MCF 10A (cell line): ENCODE measurements around the gene IRF5. TPM values are rescaled to one million over a fixed set of nuclear protein-coding genes. Genes with fewer than 3 reads are reported as not detected.

Experiments
- Bru-seq: library from RNA; stranded (reverse); fragments of 400-500 nt; gene quantifications from one replicate; lab custom pipeline; 2021; lab: Mats Ljungman, UMichigan
- BruChase-seq, 2 experiments: library from RNA; stranded (reverse); fragments of 400-500 nt; gene quantifications; one replicate each; lab custom pipeline; 2021; lab: Mats Ljungman, UMichigan
- BruUV-seq: library from RNA; stranded (reverse); fragments of 400-500 nt; replicated peaks from 2 replicates; lab custom pipeline; 2021; lab: Mats Ljungman, UMichigan
- CTCF ChIA-PET: fragments of 300-600 bp; sonication (Branson Sonifier 250); formaldehyde crosslinking; extraction: SDS; loops from one replicate; lab custom pipeline; 2021; ENCODE audit warnings: antibody characterized with exemption, inconsistent platforms; lab: Yijun Ruan, JAX
- POLR2A ChIA-PET: fragments of 300-600, 350-650 bp; sonication (Branson Sonifier 250); formaldehyde crosslinking; extraction: SDS; loops from one replicate; lab custom pipeline; 2020; ENCODE audit warnings: antibody characterized with exemption, inconsistent platforms; lab: Yijun Ruan, JAX
- DNase-seq: peaks from one replicate; pipeline ENCODE4 v3.0.0-alpha.2; 2018; ENCODE audit not compliant: unreplicated experiment
- H3K27ac Mint-ChIP-seq: one replicate; pipeline ENCODE4 v1.8.0; 2022; ENCODE audit warnings: mild to moderate bottlenecking, low read depth, mixed read lengths; ENCODE audit not compliant: unreplicated experiment
- H3K27me3 Mint-ChIP-seq: one replicate; pipeline ENCODE4 v1.8.0; 2022; ENCODE audit warnings: mixed read lengths; ENCODE audit not compliant: insufficient read depth, unreplicated experiment
- H3K36me3 Mint-ChIP-seq: one replicate; pipeline ENCODE4 v1.8.0; 2022; ENCODE audit warnings: mild to moderate bottlenecking, moderate library complexity, mixed read lengths; ENCODE audit not compliant: insufficient read depth, unreplicated experiment
- H3K4me1 Mint-ChIP-seq: one replicate; pipeline ENCODE4 v1.8.0; 2022; ENCODE audit warnings: mixed read lengths; ENCODE audit not compliant: insufficient read depth, unreplicated experiment
- H3K4me3 Mint-ChIP-seq: one replicate; pipeline ENCODE4 v1.8.0; 2022; ENCODE audit warnings: mild to moderate bottlenecking, moderate library complexity, mixed read lengths; ENCODE audit not compliant: unreplicated experiment
- H3K9me3 Mint-ChIP-seq: one replicate; pipeline ENCODE4 v1.8.0; 2022; ENCODE audit warnings: mixed read lengths; ENCODE audit not compliant: unreplicated experiment
- intact Hi-C: fragments of 100-400 bp; cut with micrococcal nuclease; formaldehyde crosslinking; loops from 2 replicates; pipeline ENCODE4 v1.14.1; 2022
- long read RNA-seq: library from polyadenylated mRNA; stranded (forward); transcript quantifications from one replicate; pipeline ENCODE4 v2.0.0, GENCODE V29; 2022
- total RNA-seq: library from RNA; stranded (reverse); gene quantifications from 2 replicates; pipeline ENCODE4 v1.2.3, GENCODE V29; 2022
- TF ChIP-seq, protein P1 (sequence below): fragments of 200-600 bp; IDR thresholded peaks from one replicate; pipeline ENCODE4 v1.8.0; 2022; ENCODE audit warnings: antibody characterized with exemption, mild to moderate bottlenecking; ENCODE audit not compliant: unreplicated experiment

IRF5 gene, protein sequence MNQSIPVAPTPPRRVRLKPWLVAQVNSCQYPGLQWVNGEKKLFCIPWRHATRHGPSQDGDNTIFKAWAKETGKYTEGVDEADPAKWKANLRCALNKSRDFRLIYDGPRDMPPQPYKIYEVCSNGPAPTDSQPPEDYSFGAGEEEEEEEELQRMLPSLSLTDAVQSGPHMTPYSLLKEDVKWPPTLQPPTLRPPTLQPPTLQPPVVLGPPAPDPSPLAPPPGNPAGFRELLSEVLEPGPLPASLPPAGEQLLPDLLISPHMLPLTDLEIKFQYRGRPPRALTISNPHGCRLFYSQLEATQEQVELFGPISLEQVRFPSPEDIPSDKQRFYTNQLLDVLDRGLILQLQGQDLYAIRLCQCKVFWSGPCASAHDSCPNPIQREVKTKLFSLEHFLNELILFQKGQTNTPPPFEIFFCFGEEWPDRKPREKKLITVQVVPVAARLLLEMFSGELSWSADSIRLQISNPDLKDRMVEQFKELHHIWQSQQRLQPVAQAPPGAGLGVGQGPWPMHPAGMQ
- total RNA-seq (7.5 and 10.1 TPM in 2 replicates), Bru-seq, nascent RNA (percentile 42 among the genes with signal in this experiment), BruChase-seq, experiment 1, labeled RNA remaining after a 6-hour chase (percentile 51 among the genes with signal in this experiment), BruChase-seq, experiment 2, labeled RNA remaining after a 2-hour chase (percentile 55 among the genes with signal in this experiment)
- long read RNA-seq, partial matches to known transcripts, result 5 of 12 reads
- long read RNA-seq, other reads (novel, unspliced or antisense), result 6 of 12 reads

DNA sequence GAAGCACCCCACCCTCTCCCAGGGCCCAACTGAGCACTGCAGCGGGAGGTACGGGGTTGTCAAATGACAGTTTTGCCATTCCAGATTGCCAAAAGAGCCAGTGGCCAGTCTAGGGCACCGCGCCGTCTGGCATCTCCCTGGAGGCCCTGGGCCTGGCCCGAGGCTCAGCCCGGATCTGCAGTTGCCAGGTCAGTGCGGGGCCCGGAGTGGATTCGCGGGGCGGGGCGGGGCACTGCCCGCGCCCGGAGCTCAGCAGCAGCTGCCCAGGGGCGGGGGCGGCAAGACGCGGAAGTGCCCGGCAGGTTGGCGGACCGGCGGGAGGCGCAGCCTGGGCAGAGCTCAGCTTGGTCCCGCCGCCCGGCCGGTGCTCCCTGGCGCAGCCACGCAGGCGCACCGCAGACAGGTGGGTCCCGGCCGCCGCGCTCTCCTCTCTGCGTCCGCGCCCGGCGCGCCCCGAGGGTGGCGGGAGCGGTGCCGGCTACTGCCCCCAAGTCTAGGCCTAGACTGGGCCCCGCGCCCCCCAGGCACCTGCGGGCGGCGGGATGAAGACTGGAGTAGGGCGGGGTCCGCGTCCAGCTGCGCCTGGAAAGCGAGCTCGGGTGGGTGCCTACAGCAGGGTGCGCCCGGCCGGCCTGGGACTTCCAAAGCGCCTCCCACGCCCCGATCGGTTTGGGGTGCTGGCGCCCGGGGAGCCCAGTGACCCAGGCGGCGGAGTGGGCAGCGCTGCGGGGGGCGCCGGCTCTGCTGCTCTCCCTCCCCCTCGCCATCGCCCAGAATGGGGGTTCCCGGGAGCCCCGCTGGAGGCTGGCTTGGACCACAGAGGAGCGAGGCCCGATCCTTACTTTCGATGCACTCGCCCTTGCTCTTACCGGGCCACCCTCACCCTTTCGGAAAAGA, at the start of gene IRF5:
Gene IRF5, plus strand, starts transcription at position 281 of the 897 bp plus-strand sequence. CDS start 4,155 bp downstream, outside the sequence.
- no peaks in the 10 kb centered on the region for H3K27me3 Mint-ChIP-seq
- peak; percentile 40 for DNase-seq
- TF ChIP-seq, protein P1, sequence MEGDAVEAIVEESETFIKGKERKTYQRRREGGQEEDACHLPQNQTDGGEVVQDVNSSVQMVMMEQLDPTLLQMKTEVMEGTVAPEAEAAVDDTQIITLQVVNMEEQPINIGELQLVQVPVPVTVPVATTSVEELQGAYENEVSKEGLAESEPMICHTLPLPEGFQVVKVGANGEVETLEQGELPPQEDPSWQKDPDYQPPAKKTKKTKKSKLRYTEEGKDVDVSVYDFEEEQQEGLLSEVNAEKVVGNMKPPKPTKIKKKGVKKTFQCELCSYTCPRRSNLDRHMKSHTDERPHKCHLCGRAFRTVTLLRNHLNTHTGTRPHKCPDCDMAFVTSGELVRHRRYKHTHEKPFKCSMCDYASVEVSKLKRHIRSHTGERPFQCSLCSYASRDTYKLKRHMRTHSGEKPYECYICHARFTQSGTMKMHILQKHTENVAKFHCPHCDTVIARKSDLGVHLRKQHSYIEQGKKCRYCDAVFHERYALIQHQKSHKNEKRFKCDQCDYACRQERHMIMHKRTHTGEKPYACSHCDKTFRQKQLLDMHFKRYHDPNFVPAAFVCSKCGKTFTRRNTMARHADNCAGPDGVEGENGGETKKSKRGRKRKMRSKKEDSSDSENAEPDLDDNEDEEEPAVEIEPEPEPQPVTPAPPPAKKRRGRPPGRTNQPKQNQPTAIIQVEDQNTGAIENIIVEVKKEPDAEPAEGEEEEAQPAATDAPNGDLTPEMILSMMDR, result no peak
- H3K27ac Mint-ChIP-seq, result peak within 1 kb of the TSS; percentile 44
- no peaks in the 10 kb centered on the region for H3K36me3 Mint-ChIP-seq
- ChIA-PET POLR2A (interaction anchor here (0.6 to 2.4 kb wide), 10 partner anchors 15 to 192 kb away, joined by 3 to 11 read pairs (median 4); partner anchors contain the start of gene ATP6V1F), CTCF (interaction anchor here (0.6 to 1.1 kb wide), 3 partner anchors 55 to 870 kb away, joined by 3 to 5 read pairs (median 3); no protein-coding TSS in a partner anchor)
- peaks cover 13% of the 10 kb centered on the region for H3K4me1 Mint-ChIP-seq
- H3K4me3 Mint-ChIP-seq, result peak within 1 kb of the TSS; percentile 72
- BruUV-seq, result no TSS peak
- intact Hi-C loops, result no loop called here
- H3K9me3 Mint-ChIP-seq, result no peaks in the 10 kb centered on the region

DNA sequence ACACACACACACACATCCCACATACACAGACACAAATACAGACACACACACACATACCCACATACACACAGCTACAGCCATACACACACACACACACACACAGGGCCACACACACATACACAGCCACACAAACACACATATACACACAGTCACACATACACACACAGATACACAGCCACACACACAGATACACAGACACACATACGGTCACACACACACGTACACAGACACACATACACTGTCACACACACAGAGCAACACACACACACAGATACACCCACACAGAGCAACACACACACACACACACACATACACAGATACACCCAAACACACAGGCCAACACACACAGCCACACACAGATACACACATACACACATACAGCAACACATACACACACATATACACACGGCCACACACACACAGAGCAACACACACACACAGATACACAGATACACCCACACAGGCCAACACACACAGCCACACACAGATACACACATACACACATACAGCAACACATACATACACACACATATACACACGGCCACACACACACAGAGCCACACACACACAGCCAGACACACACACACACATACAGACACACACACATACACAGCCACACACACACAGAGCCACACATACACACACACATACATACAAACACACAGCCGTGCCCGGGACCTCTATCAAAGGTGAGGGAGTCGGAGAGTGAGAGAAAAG, 49.5 kb upstream of the IRF5 start:
- ChIA-PET POLR2A (no interaction called here), CTCF (interaction anchor here (0.6 to 0.7 kb wide), 2 partner anchors 412 to 461 kb away, joined by 3 read pairs; partner anchors contain the start of gene METTL2B)
- no peak overlapping the region for H3K4me3 Mint-ChIP-seq
- no peak for DNase-seq
- no peaks in the 10 kb centered on the region for H3K36me3 Mint-ChIP-seq
- peaks cover 10% of the 10 kb centered on the region for H3K4me1 Mint-ChIP-seq
- TF ChIP-seq, protein P1, result no peak
- intact Hi-C loops, result no loop called here
- BruUV-seq, result no TSS peak
- no peaks in the 10 kb centered on the region for H3K27me3 Mint-ChIP-seq
- no peaks in the 10 kb centered on the region for H3K9me3 Mint-ChIP-seq
- H3K27ac Mint-ChIP-seq, result no peak overlapping the region

- intact Hi-C loops, result no loop called here
- ChIA-PET CTCF (interaction anchor here (0.7 kb wide), 1 partner anchor 412 kb away, joined by 3 read pairs; the partner anchor contains the start of gene METTL2B), POLR2A (interaction anchor here (0.8 to 1.3 kb wide), 2 partner anchors 9 to 166 kb away, joined by 3 to 6 read pairs; partner anchors contain the start of gene TNPO3)
- Mint-ChIP-seq H3K27ac (no peak overlapping the region), H3K27me3 (no peaks in the 10 kb centered on the region), H3K36me3 (no peaks in the 10 kb centered on the region), H3K4me3 (no peak overlapping the region), H3K9me3 (no peaks in the 10 kb centered on the region), H3K4me1 (peaks cover 10% of the 10 kb centered on the region)
- no TSS peak for BruUV-seq
- DNase-seq, result no peak
- TF ChIP-seq, protein P1, result no peak
These were observed 49.0 kb upstream of the IRF5 start for GRCh38 chr7:128888756-128889095.
